SIG-M5 treated with dmso at 0.1 percent for 504 hours (cell line): ENCODE results near the gene ZMIZ1.

Experiments used
- DNase-seq: peaks from one replicate; lab custom pipeline; 2025; ENCODE audit not compliant: unreplicated experiment; lab: John Stamatoyannopoulos, UW

ZMIZ1 gene

GRCh38 chr10:79242620-79243152 lies 173.9 kb downstream of the ZMIZ1 start:
- peak; percentile 13 for DNase-seq

GRCh38 chr10:79243181-79244067 lies 174.7 kb downstream of the ZMIZ1 start:
- DNase-seq, result peak; percentile 34

- no peak for DNase-seq
These were observed 175.3 kb downstream of the ZMIZ1 start for GRCh38 chr10:79244068-79244442.

- peak; percentile 51 for DNase-seq
These were observed 176.2 kb downstream of the ZMIZ1 start for GRCh38 chr10:79244841-79245504.

GRCh38 chr10:79245539-79246208 lies 176.9 kb downstream of the ZMIZ1 start:
- DNase-seq, result no peak

- DNase-seq, result no peak
These were observed 177.4 kb downstream of the ZMIZ1 start for GRCh38 chr10:79246209-79246581.

- DNase-seq, result no peak
These were observed 178.0 kb downstream of the ZMIZ1 start for GRCh38 chr10:79246606-79247275.

GRCh38 chr10:79247373-79248137 lies 178.8 kb downstream of the ZMIZ1 start:
- DNase-seq, result no peak

- DNase-seq, result peak; percentile 42
These were observed 179.8 kb downstream of the ZMIZ1 start for GRCh38 chr10:79248341-79249185.

GRCh38 chr10:79249186-79250121 lies 180.7 kb downstream of the ZMIZ1 start:
- no peak for DNase-seq

- peak; percentile 61 for DNase-seq
These were observed 181.5 kb downstream of the ZMIZ1 start for GRCh38 chr10:79250259-79250658.

GRCh38 chr10:79252450-79252849 lies 183.7 kb downstream of the ZMIZ1 start:
- DNase-seq, result no peak

GRCh38 chr10:79252971-79253370 lies 184.2 kb downstream of the ZMIZ1 start:
- DNase-seq, result no peak

GRCh38 chr10:79253704-79254103 lies 184.9 kb downstream of the ZMIZ1 start:
- DNase-seq, result no peak

- no peak for DNase-seq
These were observed 185.7 kb downstream of the ZMIZ1 start for GRCh38 chr10:79254333-79255006.

- no peak for DNase-seq
These were observed 186.3 kb downstream of the ZMIZ1 start for GRCh38 chr10:79255007-79255507.

GRCh38 chr10:79256264-79256806 lies 187.6 kb downstream of the ZMIZ1 start:
- no peak for DNase-seq
